ENCODE results near the gene KIF26A. TPM values are rescaled to one million over a fixed set of nuclear protein-coding genes. Genes with fewer than 3 reads are reported as not detected.

KIF26A gene
- total and polyA plus RNA-seq, 2 of the 4 experiments (the other 2 are of a cell fraction), result not detected

- POLR2A ChIA-PET (ENCODE audit: unreplicated experiment), result no interaction called here
- Histone ChIP-seq H3K27me3 (ENCODE audit: control insufficient read depth, insufficient read depth, low read length) (no peaks in the 10 kb centered on the region), H3K56ac (ENCODE audit: extremely low read depth, insufficient read depth, low read length) (no peak overlapping the region)
These were observed 13.4 kb upstream of the KIF26A start for GRCh38 chr14:104125011-104125410.

More at GRCh38 chr14:104125011-104125410, 13.4 kb upstream of the KIF26A start:
- intact Hi-C loops (cut with micrococcal nuclease) (no loop called here), dilution Hi-C loops (cut with HindIII; ENCODE audit: low sequenced_read_pairs, unreplicated experiment) (no loop called here), in situ Hi-C loops (cut with MboI; ENCODE audit: low sequenced_read_pairs) (no loop called here)
- no peaks in the 10 kb centered on the region for H3K4me1 ChIP-seq (ENCODE audit: control insufficient read depth, insufficient read depth, low read length)
- H2AFZ ChIP-seq (replicated peaks; ENCODE audit: low read length, poor library complexity), result no peak overlapping the region
- no peak for ATAC-seq (ENCODE audit: low read depth)
- no peaks in the 10 kb centered on the region for H3K36me3 ChIP-seq (ENCODE audit: control insufficient read depth, insufficient read depth, low read length)
- DNase-seq, result no peak
- CTCF ChIA-PET, result no interaction called here
- no peak overlapping the region for H2AK9ac ChIP-seq (replicated peaks; ENCODE audit: low read depth, low read length, poor library complexity)
- no peak overlapping the region for H2BK5ac ChIP-seq (ENCODE audit: low read depth, low read length, poor library complexity, severe bottlenecking)
- no peak overlapping the region for H3K4me2 ChIP-seq (ENCODE audit: low read depth, low read length)
- H2BK20ac ChIP-seq (ENCODE audit: low read depth, low read length), result no peak overlapping the region
- no peak overlapping the region for H2AK5ac ChIP-seq (ENCODE audit: low read depth, low read length)
- no peak overlapping the region for H3K4ac ChIP-seq (ENCODE audit: low read depth, low read length)
- H4K5ac ChIP-seq (ENCODE audit: low read depth, low read length), result no peak overlapping the region
- TF ChIP-seq ELK1 (IDR thresholded peaks at IDR 0.05; ENCODE audit: borderline replicate concordance, low read depth, low read length), result no peak
- H3K23ac ChIP-seq (ENCODE audit: low read depth, low read length), result no peak overlapping the region
- WGBS, 2 experiments (ENCODE audit: extremely low coverage in 2 of 2, insufficient read length in 1 of 2), result no CpG with 5 or more reads among the region's 4 CpGs
- H4K8ac ChIP-seq (ENCODE audit: low read depth in 2 of 2, low read length in 2 of 2), result no peak overlapping the region
- no TSS peak for BruUV-seq (replicated peaks)
- H3K14ac ChIP-seq (replicated peaks; ENCODE audit: low read depth, low read length), result no peak overlapping the region
- H3K9me3 ChIP-seq (ENCODE audit: control insufficient read depth, insufficient read depth, low read length), result peaks cover 2% of the 10 kb centered on the region; the same call in 1 of the 2 replicates
- H2BK15ac ChIP-seq (ENCODE audit: low read depth, low read length), result no peak overlapping the region
- no peaks in the 10 kb centered on the region for H4K20me1 ChIP-seq (ENCODE audit: insufficient read depth, low read length)
- no peaks in the 10 kb centered on the region for H3K79me1 ChIP-seq (ENCODE audit: low read depth in 1 of 2, low read length in 2 of 2)
- H3K9ac ChIP-seq (ENCODE audit: low read depth, low read length), result no peak overlapping the region
- H4K91ac ChIP-seq (ENCODE audit: insufficient read depth, low read depth, low read length), result no peak overlapping the region
- no peak overlapping the region for H3K27ac ChIP-seq (ENCODE audit: insufficient read depth, low read length)
- H3K4me3 ChIP-seq (ENCODE audit: insufficient read depth, low read depth, low read length), result no peak overlapping the region
- H2BK120ac ChIP-seq (ENCODE audit: low read depth, low read length), result no peak overlapping the region
- H3K9me1 ChIP-seq (ENCODE audit: insufficient read depth, low read length), result no peaks in the 10 kb centered on the region
- no peak overlapping the region for H3K18ac ChIP-seq (ENCODE audit: low read depth, low read length)

All from IMR-90 (cell line).